AG08395 (cell line): ENCODE data around the gene DKK1.

ENCODE experiments used
- DNase-seq: peaks from one replicate; pipeline ENCODE4 v3.0.0; 2012; ENCODE audit warnings: mixed read lengths, low spot score

Gene DKK1

GRCh38 chr10:52313933-52314821 is at the start of gene DKK1:
Gene DKK1 (plus strand): TSS chr10:52314281. CDS start chr10:52314435, 154 bp downstream.
- peak; percentile 95 for DNase-seq

- no peak for DNase-seq
Measured at GRCh38 chr10:52265131-52265926, 48.8 kb upstream of the DKK1 start.

GRCh38 chr10:52266858-52267257 is 47.2 kb upstream of the DKK1 start:
- no peak for DNase-seq

- DNase-seq: no peak
Measured at GRCh38 chr10:52268790-52269189, 45.3 kb upstream of the DKK1 start.

GRCh38 chr10:52269233-52269632 is 44.8 kb upstream of the DKK1 start:
- no peak for DNase-seq

GRCh38 chr10:52276163-52276562 is 37.9 kb upstream of the DKK1 start:
- DNase-seq: no peak

- DNase-seq: no peak
Measured at GRCh38 chr10:52276986-52277385, 37.1 kb upstream of the DKK1 start.

- no peak for DNase-seq
Measured at GRCh38 chr10:52279546-52279945, 34.5 kb upstream of the DKK1 start.

GRCh38 chr10:52280051-52280450 is 34.0 kb upstream of the DKK1 start:
- DNase-seq: no peak

GRCh38 chr10:52283174-52283573 is 30.9 kb upstream of the DKK1 start:
- DNase-seq: peak; percentile 6

GRCh38 chr10:52284416-52285013 is 29.6 kb upstream of the DKK1 start:
- DNase-seq: no peak

GRCh38 chr10:52287866-52288265 is 26.2 kb upstream of the DKK1 start:
- no peak for DNase-seq

GRCh38 chr10:52297747-52298146 is 16.3 kb upstream of the DKK1 start:
- no peak for DNase-seq

GRCh38 chr10:52300599-52301277 is 13.3 kb upstream of the DKK1 start:
- no peak for DNase-seq

GRCh38 chr10:52308251-52309031 is 5.6 kb upstream of the DKK1 start:
- DNase-seq: peak; percentile 78

- DNase-seq: no peak
Measured at GRCh38 chr10:52312942-52313255, 1.2 kb upstream of the DKK1 start.

GRCh38 chr10:52313256-52313932 is 687 bp upstream of the DKK1 start:
- peak; percentile 2 for DNase-seq

- DNase-seq: peak; percentile 8
Measured at GRCh38 chr10:52314822-52315552, 906 bp downstream of the DKK1 start.

- DNase-seq: no peak
Measured at GRCh38 chr10:52316001-52316400, 1.9 kb downstream of the DKK1 start.

- DNase-seq: no peak
Measured at GRCh38 chr10:52316500-52316899, 2.4 kb downstream of the DKK1 start.
